Uterus (tissue), 2 donors: ENCODE data around the gene NFX1.
"Not testable (repeated sequence)": the region's sequence is repeated elsewhere in the genome, so short reads cannot be mapped to it uniquely, and the experiment has no call there.

Source experiments
- POLR2A ChIP-seq, 2 donors: fragments of 450-650 bp; IDR thresholded peaks; one replicate each; pipeline ENCODE4 v1.6.1; 2016; ENCODE audit warnings: antibody characterized with exemption in 2 of 2, mild to moderate bottlenecking in 1 of 2, moderate library complexity in 1 of 2
- TF ChIP-seq, protein P1 (sequence below), 4 experiments: fragments of 200-600 bp in 2 of 4; fragments of 450-650 bp in 2 of 4; sonication (generic) in 2 of 4; IDR thresholded peaks; one replicate each; pipeline ENCODE4 v1.5.1; 2016 to 2019; ENCODE audit warnings: antibody characterized with exemption in 4 of 4, mild to moderate bottlenecking in 2 of 4, moderate library complexity in 1 of 4

DNA sequence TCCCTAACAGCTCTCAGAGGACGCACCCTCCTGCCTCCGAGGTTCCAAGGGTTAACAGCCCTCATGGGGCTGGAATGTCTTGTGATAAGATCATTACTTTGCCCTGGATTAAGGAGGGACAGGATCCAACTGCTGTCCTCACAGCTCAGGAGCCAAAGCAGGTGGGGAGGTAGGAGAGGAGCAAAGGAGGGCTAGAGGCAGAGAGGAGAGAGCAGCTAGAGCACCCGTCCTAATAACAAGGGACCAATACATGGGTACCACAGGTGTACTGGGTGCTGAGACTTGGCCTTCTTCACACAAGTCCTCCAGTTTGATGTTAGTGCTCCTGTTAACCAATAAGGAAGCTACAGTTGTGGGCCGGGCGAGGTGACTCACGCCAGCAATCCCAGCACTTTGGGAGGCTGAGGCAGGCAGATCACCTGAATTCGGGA, 102.3 kb downstream of the NFX1 start:
- TF ChIP-seq, protein P1, sequence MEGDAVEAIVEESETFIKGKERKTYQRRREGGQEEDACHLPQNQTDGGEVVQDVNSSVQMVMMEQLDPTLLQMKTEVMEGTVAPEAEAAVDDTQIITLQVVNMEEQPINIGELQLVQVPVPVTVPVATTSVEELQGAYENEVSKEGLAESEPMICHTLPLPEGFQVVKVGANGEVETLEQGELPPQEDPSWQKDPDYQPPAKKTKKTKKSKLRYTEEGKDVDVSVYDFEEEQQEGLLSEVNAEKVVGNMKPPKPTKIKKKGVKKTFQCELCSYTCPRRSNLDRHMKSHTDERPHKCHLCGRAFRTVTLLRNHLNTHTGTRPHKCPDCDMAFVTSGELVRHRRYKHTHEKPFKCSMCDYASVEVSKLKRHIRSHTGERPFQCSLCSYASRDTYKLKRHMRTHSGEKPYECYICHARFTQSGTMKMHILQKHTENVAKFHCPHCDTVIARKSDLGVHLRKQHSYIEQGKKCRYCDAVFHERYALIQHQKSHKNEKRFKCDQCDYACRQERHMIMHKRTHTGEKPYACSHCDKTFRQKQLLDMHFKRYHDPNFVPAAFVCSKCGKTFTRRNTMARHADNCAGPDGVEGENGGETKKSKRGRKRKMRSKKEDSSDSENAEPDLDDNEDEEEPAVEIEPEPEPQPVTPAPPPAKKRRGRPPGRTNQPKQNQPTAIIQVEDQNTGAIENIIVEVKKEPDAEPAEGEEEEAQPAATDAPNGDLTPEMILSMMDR (IDR thresholded peaks at IDR 0.05) = not testable (repeated sequence)
- not testable (repeated sequence) for TF ChIP-seq POLR2A (IDR thresholded peaks at IDR 0.05)
